Measurements from ENCODE around the gene USP54.
A peak's percentile ranks its signal among the peaks of the same experiment; 100 is the strongest.
"Not testable (repeated sequence)": the region's sequence is repeated elsewhere in the genome, so short reads cannot be mapped to it uniquely, and the experiment has no call there.

USP54 gene, protein sequence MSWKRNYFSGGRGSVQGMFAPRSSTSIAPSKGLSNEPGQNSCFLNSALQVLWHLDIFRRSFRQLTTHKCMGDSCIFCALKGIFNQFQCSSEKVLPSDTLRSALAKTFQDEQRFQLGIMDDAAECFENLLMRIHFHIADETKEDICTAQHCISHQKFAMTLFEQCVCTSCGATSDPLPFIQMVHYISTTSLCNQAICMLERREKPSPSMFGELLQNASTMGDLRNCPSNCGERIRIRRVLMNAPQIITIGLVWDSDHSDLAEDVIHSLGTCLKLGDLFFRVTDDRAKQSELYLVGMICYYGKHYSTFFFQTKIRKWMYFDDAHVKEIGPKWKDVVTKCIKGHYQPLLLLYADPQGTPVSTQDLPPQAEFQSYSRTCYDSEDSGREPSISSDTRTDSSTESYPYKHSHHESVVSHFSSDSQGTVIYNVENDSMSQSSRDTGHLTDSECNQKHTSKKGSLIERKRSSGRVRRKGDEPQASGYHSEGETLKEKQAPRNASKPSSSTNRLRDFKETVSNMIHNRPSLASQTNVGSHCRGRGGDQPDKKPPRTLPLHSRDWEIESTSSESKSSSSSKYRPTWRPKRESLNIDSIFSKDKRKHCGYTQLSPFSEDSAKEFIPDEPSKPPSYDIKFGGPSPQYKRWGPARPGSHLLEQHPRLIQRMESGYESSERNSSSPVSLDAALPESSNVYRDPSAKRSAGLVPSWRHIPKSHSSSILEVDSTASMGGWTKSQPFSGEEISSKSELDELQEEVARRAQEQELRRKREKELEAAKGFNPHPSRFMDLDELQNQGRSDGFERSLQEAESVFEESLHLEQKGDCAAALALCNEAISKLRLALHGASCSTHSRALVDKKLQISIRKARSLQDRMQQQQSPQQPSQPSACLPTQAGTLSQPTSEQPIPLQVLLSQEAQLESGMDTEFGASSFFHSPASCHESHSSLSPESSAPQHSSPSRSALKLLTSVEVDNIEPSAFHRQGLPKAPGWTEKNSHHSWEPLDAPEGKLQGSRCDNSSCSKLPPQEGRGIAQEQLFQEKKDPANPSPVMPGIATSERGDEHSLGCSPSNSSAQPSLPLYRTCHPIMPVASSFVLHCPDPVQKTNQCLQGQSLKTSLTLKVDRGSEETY (N-terminal part only)

DNA sequence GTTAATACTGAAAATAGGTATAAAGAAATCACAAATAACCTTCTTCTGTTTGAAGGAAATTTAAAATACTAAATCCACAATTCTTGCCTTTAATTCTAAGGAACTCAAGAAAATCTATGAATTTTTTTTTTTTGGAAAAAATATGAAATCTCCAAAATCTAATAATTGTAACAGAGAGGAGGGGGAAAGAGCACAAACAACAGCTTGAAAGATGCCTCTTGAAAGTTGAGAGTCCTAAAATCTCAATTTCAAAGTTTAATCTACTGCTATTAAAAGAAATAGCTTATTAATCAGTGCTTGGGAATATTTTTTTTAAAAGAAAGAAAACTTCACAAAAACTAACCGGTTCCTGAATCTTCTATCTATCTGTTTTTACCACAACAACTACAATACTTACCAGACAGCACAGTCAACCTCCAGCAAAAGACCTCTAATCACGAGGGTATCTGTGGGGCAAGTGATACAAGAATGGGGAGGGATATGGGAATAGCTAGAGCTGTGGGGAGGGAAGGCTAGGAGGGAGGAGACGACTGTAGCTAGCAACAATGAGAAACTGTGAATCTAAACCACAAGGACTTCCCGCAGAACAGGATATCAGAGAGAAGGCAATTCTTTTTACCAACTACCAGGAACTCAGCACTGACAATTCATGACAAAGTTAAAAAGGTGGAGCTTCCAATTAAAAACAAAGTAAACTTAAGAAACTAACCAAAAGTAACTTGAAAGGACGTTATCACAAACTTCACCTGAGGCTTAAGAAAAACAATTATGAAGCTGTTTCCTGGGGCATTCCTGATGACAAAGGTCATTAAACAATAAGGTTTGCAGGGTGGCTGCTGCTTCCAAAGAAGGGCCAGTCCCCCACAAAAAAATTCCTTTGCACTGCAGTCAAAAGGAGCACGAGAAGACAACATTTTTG lies at the start of gene USP54:
Gene USP54 (minus strand): TSS at position 462 of the 919 bp plus-strand sequence. CDS start 15,684 bp downstream, outside the sequence.
- DNase-seq (ENCODE audit: low spot score) = no peak

DNA sequence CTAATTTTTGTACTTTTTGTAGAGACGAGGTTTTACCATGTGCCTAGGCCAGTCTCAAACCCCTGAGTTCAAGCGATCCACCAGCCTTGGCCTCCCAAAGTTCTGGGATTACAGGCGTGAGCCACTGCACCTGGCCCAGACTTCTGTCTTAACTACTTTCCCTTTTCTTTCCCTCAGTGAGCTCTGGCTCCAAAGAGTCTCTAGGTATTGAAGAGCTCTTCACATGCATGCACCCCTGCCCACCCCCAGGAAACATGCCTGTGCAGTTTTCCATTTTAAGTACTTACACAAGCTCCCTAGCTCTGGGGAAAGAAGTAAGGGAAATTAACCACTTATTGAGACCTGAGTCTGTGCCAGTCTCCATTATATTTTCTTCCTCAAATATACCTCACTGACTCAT lies 48.1 kb upstream of the USP54 start:
- DNase-seq (ENCODE audit: low spot score) = no peak

DNA sequence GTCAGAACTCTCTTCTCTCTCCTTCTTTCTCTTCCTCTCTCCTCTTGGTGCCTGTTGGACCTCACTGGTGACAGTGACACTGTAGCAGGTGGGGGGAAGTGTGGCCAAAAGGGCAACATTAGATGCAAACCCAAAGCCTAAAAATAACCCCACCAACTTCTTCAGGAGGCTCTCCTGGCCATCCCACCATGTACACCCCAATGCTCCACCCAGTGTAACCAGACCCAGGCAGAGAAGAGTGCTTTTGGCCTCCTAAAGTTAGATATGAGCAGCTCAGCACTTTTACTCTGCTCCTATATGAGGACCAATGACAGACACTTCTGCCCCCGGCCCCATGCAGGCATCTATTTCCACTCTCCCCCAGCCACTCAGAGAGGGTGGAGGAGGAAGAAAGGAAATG lies 44.6 kb upstream of the USP54 start:
- DNase-seq (ENCODE audit: low spot score) = no peak

- DNase-seq (ENCODE audit: low spot score) = no peak
These were observed 43.3 kb upstream of the USP54 start for GRCh38 chr10:73634421-73634820.

DNA sequence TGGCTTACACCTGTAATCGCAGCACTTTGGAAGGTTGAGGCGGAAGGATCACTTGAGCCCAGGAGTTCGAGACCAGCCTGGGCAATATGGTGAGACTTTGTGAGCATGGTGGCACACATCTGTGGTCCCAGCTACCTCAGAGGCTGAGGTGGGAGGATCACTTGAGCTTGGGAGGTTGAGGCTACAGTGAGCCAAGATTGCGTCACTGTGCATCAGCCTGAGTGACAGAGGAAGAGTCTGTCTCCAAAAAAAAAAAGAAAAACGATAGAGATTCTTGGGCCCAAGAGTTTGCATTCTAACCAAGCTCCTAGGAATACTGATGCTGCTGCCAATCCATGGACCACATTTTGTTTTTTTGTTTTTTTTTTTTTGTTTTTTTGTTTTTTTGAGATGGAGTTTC lies 38.0 kb upstream of the USP54 start:
- DNase-seq (ENCODE audit: low spot score) = no peak

- DNase-seq (ENCODE audit: low spot score) = no peak
These were observed 37.3 kb upstream of the USP54 start for GRCh38 chr10:73628405-73628804.

- DNase-seq (ENCODE audit: low spot score) = no peak
These were observed 36.2 kb upstream of the USP54 start for GRCh38 chr10:73627300-73627699.

DNA sequence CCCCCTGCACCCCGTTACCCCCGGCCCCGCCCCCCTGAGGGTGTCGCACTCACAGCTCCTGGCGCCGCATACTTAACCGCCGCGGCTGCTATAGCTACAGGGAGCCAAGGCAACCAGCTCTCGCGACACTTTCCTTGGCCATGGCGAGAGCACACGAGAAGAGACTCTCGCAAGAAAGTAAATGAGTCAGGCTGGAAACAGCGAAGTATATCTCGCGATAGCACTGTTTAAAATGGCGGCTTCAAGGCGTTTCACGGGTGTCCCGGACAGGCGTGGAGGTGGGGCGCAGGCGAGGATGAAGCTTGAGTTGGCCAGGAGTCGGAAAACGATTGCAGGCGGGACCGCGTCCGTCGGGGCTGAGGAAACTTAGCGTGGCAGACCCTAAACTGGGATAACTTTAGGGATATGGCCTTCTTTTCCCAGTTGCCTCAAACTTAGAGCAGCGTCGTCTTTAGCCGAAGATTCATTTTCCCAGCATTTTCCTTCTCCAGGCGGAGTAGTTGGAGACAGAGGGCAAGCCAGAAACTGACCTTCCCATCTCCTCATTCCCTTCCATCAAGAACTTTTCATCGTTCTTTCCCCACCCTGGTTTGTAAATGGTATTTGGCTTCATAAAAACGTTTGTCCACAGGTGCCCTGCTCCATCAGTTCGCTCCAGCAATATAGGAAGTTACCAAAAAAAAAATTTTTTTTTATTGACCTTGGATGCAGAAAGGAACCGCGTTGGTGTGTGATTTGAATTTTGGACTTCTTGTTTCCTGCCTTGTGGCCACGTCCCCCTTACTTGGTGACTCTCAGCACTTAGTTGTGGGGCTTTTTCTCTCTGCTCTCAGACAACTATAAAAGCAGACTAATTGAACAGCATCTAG lies 35.0 kb upstream of the USP54 start:
- peak; percentile 98 for DNase-seq (ENCODE audit: low spot score)

- DNase-seq (ENCODE audit: low spot score) = peak; percentile 55
These were observed 34.1 kb upstream of the USP54 start for GRCh38 chr10:73625004-73625883.

DNA sequence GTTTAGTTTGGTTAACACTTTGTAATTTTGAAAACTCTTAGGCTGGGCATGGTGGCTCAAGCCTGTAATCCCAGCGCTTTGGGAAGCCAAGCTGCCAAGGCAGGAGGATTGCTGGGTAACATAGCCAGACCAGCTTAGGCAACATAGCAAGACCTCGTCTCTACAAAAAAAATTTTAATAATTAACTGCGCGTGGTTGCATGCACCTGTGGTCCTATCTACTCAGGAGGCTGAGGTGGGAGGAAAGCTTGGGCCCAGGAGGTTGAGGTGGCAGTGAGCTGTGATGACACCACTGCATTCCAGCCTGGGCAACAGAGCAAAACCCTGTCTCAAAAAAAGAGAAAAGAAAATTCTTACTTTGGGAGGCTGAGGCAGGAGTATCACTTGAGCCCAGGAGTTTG lies 31.9 kb upstream of the USP54 start:
- DNase-seq (ENCODE audit: low spot score) = no peak

DNA sequence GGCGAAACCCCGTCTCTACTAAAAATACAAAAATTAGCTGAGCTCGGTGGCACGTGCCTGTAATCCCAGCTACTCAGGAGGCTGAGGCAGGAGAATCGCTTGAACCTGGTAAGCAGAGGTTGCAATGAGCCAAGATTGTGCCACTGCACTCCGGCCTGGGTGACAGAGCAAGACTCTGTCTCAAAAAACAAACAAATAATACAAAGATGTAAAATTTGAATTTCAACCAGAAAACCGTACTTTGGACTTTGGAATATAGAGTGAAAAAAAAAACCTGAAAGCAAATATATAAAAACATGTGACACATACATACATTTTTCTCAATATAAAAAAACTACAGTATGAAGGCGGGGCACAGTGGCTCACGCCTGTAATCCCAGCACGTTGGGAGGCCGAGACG lies 29.8 kb upstream of the USP54 start:
- not testable (repeated sequence) for DNase-seq (ENCODE audit: low spot score)

- not testable (repeated sequence) for DNase-seq (ENCODE audit: low spot score)
These were observed 26.0 kb upstream of the USP54 start for GRCh38 chr10:73617143-73617542.

DNA sequence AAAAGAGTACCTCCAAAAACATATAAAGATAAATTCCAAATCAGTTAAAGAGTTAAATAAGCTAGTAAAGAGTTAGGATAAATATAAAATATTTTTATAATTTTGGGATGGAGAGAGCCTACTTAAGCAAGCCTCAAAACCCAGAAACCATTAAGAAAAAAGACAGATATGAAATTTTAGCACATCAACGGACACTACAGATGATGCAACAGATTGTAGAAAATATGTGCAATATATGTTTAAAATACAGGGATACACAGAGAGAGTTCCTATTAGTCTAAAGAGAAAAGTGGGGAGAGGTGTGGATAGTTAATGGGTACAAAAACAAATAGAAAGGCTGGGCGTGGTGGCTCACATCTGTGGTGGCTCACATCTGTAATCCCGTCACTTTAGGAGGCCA lies 23.6 kb upstream of the USP54 start:
- no peak for DNase-seq (ENCODE audit: low spot score)

- no peak for DNase-seq (ENCODE audit: low spot score)
These were observed 18.0 kb upstream of the USP54 start for GRCh38 chr10:73609116-73609515.

DNA sequence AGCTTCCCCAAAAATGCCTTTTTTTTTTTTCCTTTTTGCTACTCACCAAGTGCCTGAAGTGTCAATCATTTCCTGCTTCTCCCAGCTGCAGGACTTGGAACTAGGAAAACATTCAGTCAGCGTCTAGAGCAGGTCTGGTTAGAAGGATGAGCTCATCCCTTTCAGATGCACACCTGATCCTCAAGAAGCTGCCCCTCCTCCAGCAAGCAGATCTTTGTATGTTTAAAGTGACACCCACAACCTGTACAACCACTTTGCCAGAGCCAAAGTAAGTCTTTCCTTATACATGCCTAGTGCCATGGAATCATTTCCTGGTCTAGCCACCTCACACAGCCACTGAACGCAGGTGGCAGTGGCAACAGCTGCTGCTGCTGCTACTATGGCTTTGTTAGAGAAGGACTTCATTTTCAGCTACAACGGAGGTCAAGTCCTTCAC lies 10.4 kb upstream of the USP54 start:
- DNase-seq (ENCODE audit: low spot score) = no peak

DNA sequence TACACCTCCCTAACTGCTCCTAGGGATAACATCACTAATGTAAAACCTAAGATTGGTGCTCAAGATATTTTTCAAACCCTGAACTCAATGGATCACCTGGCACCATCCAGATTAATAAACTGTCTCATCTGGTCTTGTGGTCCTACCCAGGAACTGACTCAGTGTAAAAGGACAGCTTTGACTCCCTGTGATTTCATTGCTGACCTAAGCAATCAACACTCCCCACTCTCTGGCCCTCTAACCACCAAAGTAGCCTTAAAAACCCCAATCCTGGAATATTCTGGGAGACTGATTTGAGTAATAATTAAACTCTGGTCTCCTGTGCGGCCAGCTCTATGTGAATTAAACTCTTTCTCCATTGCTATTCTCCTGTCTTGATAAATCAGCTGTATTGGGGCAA lies 6.2 kb upstream of the USP54 start:
- DNase-seq (ENCODE audit: low spot score) = no peak

DNA sequence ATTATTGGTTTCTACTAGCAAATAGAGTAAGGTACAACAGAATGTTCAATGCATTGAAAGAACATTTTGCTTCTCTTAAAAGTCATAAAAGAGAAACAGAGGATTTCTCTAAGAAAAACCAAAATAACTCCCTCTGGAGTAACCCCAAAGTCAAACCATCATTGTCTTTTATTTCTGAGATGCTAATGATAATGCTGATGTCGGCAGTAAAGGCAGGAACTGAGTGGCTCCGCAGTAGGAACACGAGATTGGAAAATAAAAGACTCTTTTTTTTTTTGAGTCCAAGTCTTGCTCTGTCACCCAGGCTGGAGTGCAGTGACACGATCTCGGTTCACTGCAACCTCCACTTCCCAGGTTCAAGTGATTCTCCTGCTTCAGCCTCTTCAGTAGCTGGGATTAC lies 2.7 kb upstream of the USP54 start:
- DNase-seq (ENCODE audit: low spot score) = no peak

DNA sequence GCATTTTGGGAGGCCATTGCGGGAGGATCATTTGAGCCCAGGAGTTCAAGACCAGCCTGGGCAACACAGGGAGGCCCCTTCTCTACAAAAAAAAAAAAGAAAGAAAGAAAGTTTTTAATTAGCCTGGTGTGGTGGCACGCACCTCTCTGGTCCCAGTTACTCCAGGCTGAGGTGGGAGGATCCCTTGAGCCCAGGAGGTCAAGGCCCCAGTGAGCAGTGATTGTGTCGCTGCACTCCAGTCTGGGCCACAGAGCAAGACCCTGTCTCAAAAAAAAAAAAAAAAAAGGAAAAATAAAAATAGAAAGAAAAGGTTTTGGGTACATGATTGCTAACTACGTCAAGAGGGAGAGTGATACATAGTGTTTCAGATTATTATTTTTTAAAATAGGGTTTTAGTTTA lies 2.0 kb upstream of the USP54 start:
- DNase-seq (ENCODE audit: low spot score) = no peak

DNA sequence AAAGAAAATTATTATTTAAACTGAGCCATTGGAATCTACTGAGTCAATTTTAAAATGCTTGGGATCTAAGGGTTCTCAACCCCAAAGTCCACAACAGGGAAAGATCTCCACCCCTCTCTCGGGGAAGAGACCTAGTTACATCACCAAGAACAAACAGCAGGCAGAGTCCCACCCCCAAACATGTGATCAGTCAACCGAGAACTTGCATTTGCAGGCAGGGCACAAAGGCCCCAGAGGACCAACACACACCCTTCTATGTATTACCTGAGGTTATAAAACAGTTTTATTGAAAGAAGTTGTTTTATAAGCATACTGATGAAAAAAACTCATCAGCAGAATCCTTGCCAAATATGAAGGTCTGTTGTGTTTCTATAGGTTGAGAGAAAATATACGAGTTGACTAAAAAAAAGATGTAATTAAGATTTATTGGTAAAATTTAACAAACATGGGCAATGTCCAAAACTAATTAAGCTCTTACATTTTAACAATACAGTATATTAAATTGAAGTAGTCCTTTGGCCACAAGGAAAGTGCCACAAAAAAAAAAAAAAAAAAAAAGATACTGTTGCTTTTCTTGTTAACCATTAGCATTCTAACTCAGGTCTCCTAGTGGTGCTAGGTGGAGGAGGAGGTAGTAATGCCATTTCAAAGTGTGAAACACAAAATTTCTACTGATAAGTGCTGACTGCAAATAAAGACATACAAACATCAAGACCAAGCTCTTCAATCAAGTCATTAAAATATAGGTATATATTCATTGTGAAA lies 975 bp upstream of the USP54 start:
- peak; percentile 18 for DNase-seq (ENCODE audit: low spot score)

Data from cerebellar cortex (tissue), 1 donor.